ENCODE measurements around the gene KCND2. TPM values are rescaled to one million over a fixed set of nuclear protein-coding genes. Genes with fewer than 3 reads are reported as not detected.
"Not testable (repeated sequence)": the region's sequence is repeated elsewhere in the genome, so short reads cannot be mapped to it uniquely, and the experiment has no call there.

Gene KCND2
- total RNA-seq, 1 donor from 2014 or later, result 0.46 TPM

DNA sequence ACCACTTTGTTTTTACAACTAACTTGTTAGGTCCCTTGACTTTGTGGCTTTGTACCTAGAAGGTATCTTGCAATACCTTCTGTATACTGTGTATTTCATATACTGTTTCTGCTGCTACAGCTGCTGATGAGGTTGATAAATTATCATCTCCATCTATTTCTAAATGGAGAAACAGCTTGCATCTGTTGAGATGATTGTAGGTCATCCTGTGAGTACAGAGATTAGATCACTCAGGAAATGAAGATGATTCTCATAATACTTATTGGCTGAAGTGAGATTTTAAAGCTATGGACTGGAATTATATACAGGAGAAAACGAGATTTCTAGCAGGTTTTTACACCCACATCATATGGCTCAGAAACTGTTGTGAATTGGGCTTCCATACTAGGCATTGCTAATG lies 280.5 kb downstream of the KCND2 start:
- Mint-ChIP-seq H3K9me3 (ENCODE audit: unreplicated experiment) (no peaks in the 10 kb centered on the region), H3K27ac (ENCODE audit: unreplicated experiment) (no peak overlapping the region), H3K4me3 (ENCODE audit: unreplicated experiment) (no peak overlapping the region), H3K4me1 (ENCODE audit: unreplicated experiment) (peaks cover 5% of the 10 kb centered on the region), H3K36me3 (ENCODE audit: unreplicated experiment) (no peaks in the 10 kb centered on the region), H3K27me3 (ENCODE audit: unreplicated experiment) (peaks cover 13% of the 10 kb centered on the region)
- DNase-seq (ENCODE audit: extremely low spot score, unreplicated experiment), result no peak
- TF ChIP-seq, protein P1, sequence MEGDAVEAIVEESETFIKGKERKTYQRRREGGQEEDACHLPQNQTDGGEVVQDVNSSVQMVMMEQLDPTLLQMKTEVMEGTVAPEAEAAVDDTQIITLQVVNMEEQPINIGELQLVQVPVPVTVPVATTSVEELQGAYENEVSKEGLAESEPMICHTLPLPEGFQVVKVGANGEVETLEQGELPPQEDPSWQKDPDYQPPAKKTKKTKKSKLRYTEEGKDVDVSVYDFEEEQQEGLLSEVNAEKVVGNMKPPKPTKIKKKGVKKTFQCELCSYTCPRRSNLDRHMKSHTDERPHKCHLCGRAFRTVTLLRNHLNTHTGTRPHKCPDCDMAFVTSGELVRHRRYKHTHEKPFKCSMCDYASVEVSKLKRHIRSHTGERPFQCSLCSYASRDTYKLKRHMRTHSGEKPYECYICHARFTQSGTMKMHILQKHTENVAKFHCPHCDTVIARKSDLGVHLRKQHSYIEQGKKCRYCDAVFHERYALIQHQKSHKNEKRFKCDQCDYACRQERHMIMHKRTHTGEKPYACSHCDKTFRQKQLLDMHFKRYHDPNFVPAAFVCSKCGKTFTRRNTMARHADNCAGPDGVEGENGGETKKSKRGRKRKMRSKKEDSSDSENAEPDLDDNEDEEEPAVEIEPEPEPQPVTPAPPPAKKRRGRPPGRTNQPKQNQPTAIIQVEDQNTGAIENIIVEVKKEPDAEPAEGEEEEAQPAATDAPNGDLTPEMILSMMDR (IDR thresholded peaks at IDR 0.05), result no peak

DNA sequence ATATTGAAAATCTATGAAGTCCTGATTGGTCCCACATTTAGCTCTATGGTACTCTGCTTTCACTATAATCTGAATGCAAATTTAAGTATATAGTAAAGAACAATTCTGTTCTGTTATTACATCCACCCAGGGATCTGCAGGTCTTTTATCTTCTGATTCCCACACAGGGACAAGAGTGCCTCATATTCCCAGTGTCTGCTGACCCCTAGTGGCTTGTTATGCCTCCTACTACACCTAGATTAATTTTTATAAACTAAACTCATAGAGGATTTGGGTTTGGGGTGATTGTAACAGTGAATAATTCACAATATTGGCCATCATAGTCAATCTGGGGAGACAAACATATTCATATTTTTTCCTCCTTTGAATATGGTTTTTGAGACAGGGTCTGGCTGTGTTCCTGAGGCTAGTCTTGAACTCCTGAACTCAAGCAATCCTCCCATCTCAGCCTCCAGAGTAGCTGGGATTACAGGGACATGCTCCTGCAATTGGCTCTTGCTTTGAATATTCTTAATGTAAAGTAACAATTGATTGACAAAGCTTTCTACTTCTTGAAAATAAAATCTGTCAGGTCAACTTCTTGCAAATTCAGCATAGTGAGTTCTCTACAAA lies 282.1 kb downstream of the KCND2 start:
- Mint-ChIP-seq H3K4me3 (ENCODE audit: unreplicated experiment) (no peak overlapping the region), H3K4me1 (ENCODE audit: unreplicated experiment) (peaks cover 7% of the 10 kb centered on the region), H3K9me3 (ENCODE audit: unreplicated experiment) (no peaks in the 10 kb centered on the region), H3K27ac (ENCODE audit: unreplicated experiment) (no peak overlapping the region), H3K27me3 (ENCODE audit: unreplicated experiment) (peaks cover 12% of the 10 kb centered on the region), H3K36me3 (ENCODE audit: unreplicated experiment) (no peaks in the 10 kb centered on the region)
- TF ChIP-seq, protein P1 (IDR thresholded peaks at IDR 0.05), result peak; percentile 89
- DNase-seq (ENCODE audit: extremely low spot score, unreplicated experiment), result no peak

DNA sequence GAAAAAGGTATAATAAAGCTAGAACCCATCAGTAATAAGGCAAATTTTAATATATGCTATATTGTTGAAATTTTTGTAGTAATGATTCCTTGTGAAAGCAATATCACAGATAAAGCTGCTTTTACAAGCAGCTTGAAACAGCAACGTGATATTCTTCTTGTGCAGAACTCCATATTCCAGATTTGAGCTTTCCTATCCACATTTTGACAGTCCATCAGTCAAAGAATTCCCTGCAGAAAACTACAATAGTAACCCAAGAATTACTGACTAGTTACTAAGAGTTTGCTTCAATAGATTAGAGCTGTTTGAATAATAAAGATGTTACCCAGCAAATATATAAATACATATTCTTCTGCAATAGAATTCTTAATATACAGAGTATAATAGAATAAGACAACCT lies 291.2 kb downstream of the KCND2 start:
- no peak for DNase-seq (ENCODE audit: extremely low spot score, unreplicated experiment)
- TF ChIP-seq, protein P1 (IDR thresholded peaks at IDR 0.05), result no peak
- no peaks in the 10 kb centered on the region for H3K9me3 Mint-ChIP-seq (ENCODE audit: unreplicated experiment)
- no peak overlapping the region for H3K4me3 Mint-ChIP-seq (ENCODE audit: unreplicated experiment)
- H3K36me3 Mint-ChIP-seq (ENCODE audit: unreplicated experiment), result no peaks in the 10 kb centered on the region
- peaks cover 3% of the 10 kb centered on the region for H3K4me1 Mint-ChIP-seq (ENCODE audit: unreplicated experiment)
- no peak overlapping the region for H3K27ac Mint-ChIP-seq (ENCODE audit: unreplicated experiment)
- no peaks in the 10 kb centered on the region for H3K27me3 Mint-ChIP-seq (ENCODE audit: unreplicated experiment)

DNA sequence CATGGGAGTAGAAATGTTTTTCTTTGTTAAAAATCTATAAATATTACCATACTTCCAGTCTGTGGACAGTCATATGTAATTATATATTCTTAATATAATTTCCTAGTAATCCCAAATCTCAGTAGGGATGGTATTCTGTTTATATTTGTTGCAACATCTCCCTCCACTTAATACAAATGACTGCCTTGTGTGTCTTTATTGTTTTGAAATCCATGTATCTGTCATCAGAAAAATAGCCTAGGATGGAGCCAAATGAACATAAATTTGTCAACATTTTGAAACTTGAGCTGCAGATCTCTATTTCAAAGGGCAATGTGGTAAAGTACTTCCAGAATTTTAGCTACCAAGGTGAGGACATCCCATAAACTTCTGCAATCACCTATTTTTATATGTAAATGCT lies 294.2 kb downstream of the KCND2 start:
- H3K4me3 Mint-ChIP-seq (ENCODE audit: unreplicated experiment), result no peak overlapping the region
- H3K9me3 Mint-ChIP-seq (ENCODE audit: unreplicated experiment), result no peaks in the 10 kb centered on the region
- H3K27me3 Mint-ChIP-seq (ENCODE audit: unreplicated experiment), result no peaks in the 10 kb centered on the region
- TF ChIP-seq, protein P1 (IDR thresholded peaks at IDR 0.05), result no peak
- no peak overlapping the region for H3K27ac Mint-ChIP-seq (ENCODE audit: unreplicated experiment)
- no peaks in the 10 kb centered on the region for H3K36me3 Mint-ChIP-seq (ENCODE audit: unreplicated experiment)
- no peaks in the 10 kb centered on the region for H3K4me1 Mint-ChIP-seq (ENCODE audit: unreplicated experiment)
- no peak for DNase-seq (ENCODE audit: extremely low spot score, unreplicated experiment)

DNA sequence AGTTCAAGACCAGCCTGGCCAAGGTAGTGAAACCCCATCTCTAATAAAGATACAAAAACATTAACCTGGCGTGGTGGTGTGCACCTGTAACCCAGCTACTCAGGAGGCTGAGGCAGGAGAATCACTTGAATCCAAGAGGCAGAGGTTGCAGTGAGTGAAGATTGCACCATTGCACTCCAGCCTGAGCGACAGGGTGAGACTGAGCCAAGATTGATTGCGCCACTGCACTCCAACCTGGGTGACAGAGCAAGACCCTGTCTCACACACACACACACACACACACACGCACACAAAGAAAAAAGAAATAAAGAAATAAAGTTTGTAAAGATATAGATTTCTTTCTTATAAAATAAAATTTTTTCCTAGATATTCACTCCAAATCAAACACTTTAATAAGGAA lies 305.7 kb downstream of the KCND2 start:
- not testable (repeated sequence) for H3K27me3 Mint-ChIP-seq (ENCODE audit: unreplicated experiment); H3K4me1 Mint-ChIP-seq (ENCODE audit: unreplicated experiment); H3K36me3 Mint-ChIP-seq (ENCODE audit: unreplicated experiment); H3K9me3 Mint-ChIP-seq (ENCODE audit: unreplicated experiment); H3K27ac Mint-ChIP-seq (ENCODE audit: unreplicated experiment); H3K4me3 Mint-ChIP-seq (ENCODE audit: unreplicated experiment); DNase-seq (ENCODE audit: extremely low spot score, unreplicated experiment)

DNA sequence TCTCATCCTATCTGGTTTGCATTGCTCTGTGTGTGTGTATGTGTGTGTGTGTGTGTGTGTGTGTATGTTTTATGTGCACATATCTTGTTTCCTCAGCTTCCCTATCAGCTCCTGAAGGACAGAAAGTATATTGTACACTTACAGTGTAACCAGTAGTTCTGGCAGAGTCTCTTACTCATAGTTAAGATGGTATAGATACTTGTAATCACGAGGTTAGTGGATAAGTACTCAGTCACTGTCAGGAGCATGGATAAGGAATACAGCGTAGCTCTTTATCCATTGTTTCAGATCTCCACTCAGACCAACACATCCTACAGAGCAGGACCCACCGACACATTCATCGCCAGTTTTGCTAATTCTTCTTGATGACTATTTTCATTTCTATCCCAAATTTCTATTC lies 309.9 kb downstream of the KCND2 start:
- H3K4me3 Mint-ChIP-seq (ENCODE audit: unreplicated experiment), result no peak overlapping the region
- no peak overlapping the region for H3K27ac Mint-ChIP-seq (ENCODE audit: unreplicated experiment)
- DNase-seq (ENCODE audit: extremely low spot score, unreplicated experiment), result no peak
- no peaks in the 10 kb centered on the region for H3K36me3 Mint-ChIP-seq (ENCODE audit: unreplicated experiment)
- peaks cover 17% of the 10 kb centered on the region for H3K4me1 Mint-ChIP-seq (ENCODE audit: unreplicated experiment)
- H3K9me3 Mint-ChIP-seq (ENCODE audit: unreplicated experiment), result no peaks in the 10 kb centered on the region
- H3K27me3 Mint-ChIP-seq (ENCODE audit: unreplicated experiment), result no peaks in the 10 kb centered on the region
- TF ChIP-seq, protein P1 (IDR thresholded peaks at IDR 0.05), result no peak

Data from osteocyte (in vitro differentiated cells).